ENCODE measurements around the gene FLNB. TPM values are rescaled to one million over a fixed set of nuclear protein-coding genes. Genes with fewer than 3 reads are reported as not detected.

FLNB gene
- polyA plus RNA-seq, 1 of the 3 experiments (the other 2 are of a cell fraction) = 127 TPM

- no peak overlapping the region for H3K4me3 ChIP-seq (ENCODE audit: low read depth in 2 of 2, low read length in 1 of 2)
- POLR2A ChIA-PET = no interaction called here
- WGBS (ENCODE audit: low lambda C conversion rate) = 92% methylated on average over 10 of the region's 11 CpGs
- no peak overlapping the region for H3K4me2 ChIP-seq
- H3K79me2 ChIP-seq (ENCODE audit: insufficient read depth) = peaks cover 6% of the 10 kb centered on the region; the same call in 1 of the 2 replicates
- no peaks in the 10 kb centered on the region for H3F3A ChIP-seq (replicated peaks; ENCODE audit: insufficient read depth)
- H3K36me3 ChIP-seq (replicated peaks in 1 of 2; ENCODE audit: control insufficient read depth in 1 of 2, insufficient read depth in 2 of 2, low read length in 1 of 2) = peaks cover 63 to 90% of the 10 kb centered on the region in 2 experiments
- H3K27me3 ChIP-seq (ENCODE audit: insufficient read depth) = no peaks in the 10 kb centered on the region
- H3K9ac ChIP-seq = no peak overlapping the region
- H3K9me3 ChIP-seq = no peaks in the 10 kb centered on the region
- no peak for DNase-seq
- no peaks in the 10 kb centered on the region for H4K20me1 ChIP-seq (ENCODE audit: insufficient read depth)
- no peaks in the 10 kb centered on the region for H3K9me2 ChIP-seq
- H3K27ac ChIP-seq (ENCODE audit: low read depth in 2 of 2, low read length in 1 of 2) = no peak overlapping the region
- CTCF ChIA-PET = no interaction called here
- H3K4me1 ChIP-seq (ENCODE audit: control insufficient read depth in 1 of 2, insufficient read depth in 2 of 2, low read depth in 1 of 2, low read length in 1 of 2) = no peaks in the 10 kb centered on the region
- no peak for TF ChIP-seq FOSL2 (IDR thresholded peaks at IDR 0.05; ENCODE audit: borderline replicate concordance, low read depth)
- no peak for TF ChIP-seq FOXJ3 (CRISPR knock-in tag; IDR thresholded peaks at IDR 0.05)
- no peak for TF ChIP-seq RAD21 (IDR thresholded peaks at IDR 0.05; ENCODE audit: low read length)
- TF ChIP-seq EP300 (IDR thresholded peaks at IDR 0.05; ENCODE audit: borderline replicate concordance in 1 of 2, low read depth in 1 of 2, low read length in 1 of 2) = no peak
- no peak for TF ChIP-seq GATA2 (CRISPR knock-in tag; IDR thresholded peaks at IDR 0.05)
- no peak for TF ChIP-seq FOXM1 (IDR thresholded peaks at IDR 0.05; ENCODE audit: low read depth)
- no peak for TF ChIP-seq NRF1 (IDR thresholded peaks at IDR 0.05; ENCODE audit: low read depth, low read length)
- no peak for TF ChIP-seq REST (IDR thresholded peaks at IDR 0.05; ENCODE audit: low read depth, low read length)
- TF ChIP-seq MEF2A (IDR thresholded peaks at IDR 0.05; ENCODE audit: borderline replicate concordance, low read depth) = no peak
- TF ChIP-seq ZBTB33 (IDR thresholded peaks at IDR 0.05; ENCODE audit: borderline replicate concordance, low read depth) = no peak
- no peak overlapping the region for H2AFZ ChIP-seq (ENCODE audit: low read depth)
Observed at GRCh38 chr3:58121183-58121582, 113.0 kb downstream of the FLNB start.

- 98% methylated on average over 36 of the region's 41 CpGs for WGBS (ENCODE audit: low lambda C conversion rate)
- peaks cover 1% of the 10 kb centered on the region; the same call in 1 of the 2 replicates for H3K79me2 ChIP-seq (ENCODE audit: insufficient read depth)
- no peaks in the 10 kb centered on the region for H3F3A ChIP-seq (replicated peaks; ENCODE audit: insufficient read depth)
- no peaks in the 10 kb centered on the region for H3K4me1 ChIP-seq (ENCODE audit: control insufficient read depth in 1 of 2, insufficient read depth in 2 of 2, low read depth in 1 of 2, low read length in 1 of 2)
- DNase-seq = no peak
- CTCF ChIA-PET = no interaction called here
- H3K36me3 ChIP-seq (replicated peaks in 1 of 2; ENCODE audit: control insufficient read depth in 1 of 2, insufficient read depth in 2 of 2, low read length in 1 of 2) = peaks cover 78 to 89% of the 10 kb centered on the region in 2 experiments
- no peak overlapping the region for H3K4me3 ChIP-seq (ENCODE audit: low read depth in 2 of 2, low read length in 1 of 2)
- no peaks in the 10 kb centered on the region for H3K27me3 ChIP-seq (ENCODE audit: insufficient read depth)
- H3K9me3 ChIP-seq = no peaks in the 10 kb centered on the region
- H3K27ac ChIP-seq (ENCODE audit: low read depth in 2 of 2, low read length in 1 of 2) = no peak overlapping the region
- H3K9me2 ChIP-seq = no peaks in the 10 kb centered on the region
- H2AFZ ChIP-seq (ENCODE audit: low read depth) = no peak overlapping the region
- no peak overlapping the region for H3K4me2 ChIP-seq
- H4K20me1 ChIP-seq (ENCODE audit: insufficient read depth) = no peaks in the 10 kb centered on the region
- no peak overlapping the region for H3K9ac ChIP-seq
- POLR2A ChIA-PET = no interaction called here
- TF ChIP-seq USF2 (IDR thresholded peaks at IDR 0.05; ENCODE audit: borderline replicate concordance, low read depth, low read length) (no peak), MXI1 (IDR thresholded peaks at IDR 0.05; ENCODE audit: low read depth, low read length) (no peak), PBX3 (IDR thresholded peaks at IDR 0.05) (no peak), NFIC (IDR thresholded peaks at IDR 0.05; ENCODE audit: borderline replicate concordance) (no peak), CHD2 (IDR thresholded peaks at IDR 0.05; ENCODE audit: low read length, partially characterized antibody) (no peak), SMC3 (IDR thresholded peaks at IDR 0.05; ENCODE audit: low read depth, low read length) (no peak)
Observed at GRCh38 chr3:58122936-58123700, 114.9 kb downstream of the FLNB start.

Measured in SK-N-SH (cell line).